Mesenchymal stem cell (in vitro differentiated cells and primary cell): Measurements from ENCODE around the gene NMBR.

Source experiments
- DNase-seq: peaks from one replicate; pipeline ENCODE4 v3.0.0-alpha.2; 2013
- H2AFZ ChIP-seq: one replicate; pipeline ENCODE4 v1.6.1; 2013; ENCODE audit warnings: low read depth, mild to moderate bottlenecking, control low read depth, inconsistent platforms, low read length, moderate library complexity
- H2AK5ac ChIP-seq: 2 replicates; pipeline ENCODE4 v1.6.1; 2013; ENCODE audit warnings: low read length, moderate library complexity, mild to moderate bottlenecking, inconsistent platforms; ENCODE audit not compliant: severe bottlenecking
- H2BK120ac ChIP-seq: one replicate; pipeline ENCODE4 v1.6.1; 2013; ENCODE audit warnings: low read depth, mild to moderate bottlenecking, inconsistent platforms, low read length, moderate library complexity
- H2BK12ac ChIP-seq, 2 experiments: one replicate each; pipeline ENCODE4 v1.6.1; 2013; ENCODE audit warnings: inconsistent platforms in 2 of 2, low read length in 2 of 2, mild to moderate bottlenecking in 2 of 2, moderate library complexity in 2 of 2, control low read depth in 1 of 2
- H2BK15ac ChIP-seq: one replicate; pipeline ENCODE4 v1.6.1; 2013; ENCODE audit warnings: mild to moderate bottlenecking, low read depth, inconsistent platforms; ENCODE audit not compliant: poor library complexity, severe bottlenecking
- H2BK5ac ChIP-seq: 2 replicates; pipeline ENCODE4 v1.6.1; 2013; ENCODE audit warnings: low read depth, mild to moderate bottlenecking, low read length, control low read depth, inconsistent platforms; ENCODE audit not compliant: poor library complexity, severe bottlenecking
- H3K14ac ChIP-seq, 2 experiments: one replicate each; pipeline ENCODE4 v1.6.1; 2013; ENCODE audit warnings: inconsistent platforms in 2 of 2, low read length in 2 of 2, control low read depth in 1 of 2, mild to moderate bottlenecking in 1 of 2, moderate library complexity in 1 of 2
- H3K18ac ChIP-seq, 2 experiments: one replicate each; pipeline ENCODE4 v1.6.1; 2013; ENCODE audit warnings: inconsistent platforms in 2 of 2, low read length in 2 of 2, control low read depth in 1 of 2, low read depth in 1 of 2, mild to moderate bottlenecking in 1 of 2
- H3K23ac ChIP-seq, 2 experiments: one replicate each; pipeline ENCODE4 v1.6.1; 2013; ENCODE audit warnings: inconsistent platforms in 2 of 2, low read length in 2 of 2, mild to moderate bottlenecking in 2 of 2, moderate library complexity in 2 of 2, control low read depth in 1 of 2
- H3K27ac ChIP-seq: 2 replicates; pipeline ENCODE4 v1.5.1; 2013; ENCODE audit warnings: mild to moderate bottlenecking, moderate library complexity, low read length, control low read depth, inconsistent platforms; ENCODE audit not compliant: poor library complexity, severe bottlenecking
- H3K27me3 ChIP-seq, 2 experiments: 2 replicates each; pipeline versions ENCODE4 v1.6.1 to v1.7.0; 2013; ENCODE audit warnings: low read length in 2 of 2, mild to moderate bottlenecking in 2 of 2, moderate library complexity in 2 of 2, control low read depth in 1 of 2, inconsistent platforms in 1 of 2; ENCODE audit not compliant: control insufficient read depth in 1 of 2, insufficient read depth in 1 of 2
- H3K36me3 ChIP-seq, 2 experiments: 2 replicates each; pipeline versions ENCODE4 v1.6.1 to v1.7.0; 2013; ENCODE audit warnings: low read length in 2 of 2, control low read depth in 1 of 2, inconsistent platforms in 1 of 2, low read depth in 1 of 2, mild to moderate bottlenecking in 1 of 2; ENCODE audit not compliant: insufficient read depth in 2 of 2, control insufficient read depth in 1 of 2
- H3K4ac ChIP-seq, 2 experiments: one replicate each; pipeline ENCODE4 v1.6.1; 2013; ENCODE audit warnings: inconsistent platforms in 2 of 2, low read length in 2 of 2, mild to moderate bottlenecking in 2 of 2, moderate library complexity in 2 of 2, control low read depth in 1 of 2, low read depth in 1 of 2
- H3K4me1 ChIP-seq: 2 replicates; pipeline ENCODE4 v1.6.1; 2013; ENCODE audit warnings: low read depth, low read length, control low read depth; ENCODE audit not compliant: control insufficient read depth, insufficient read depth
- H3K4me2 ChIP-seq: 2 replicates; pipeline ENCODE4 v1.6.1; 2013; ENCODE audit warnings: low read length, mild to moderate bottlenecking, inconsistent platforms; ENCODE audit not compliant: poor library complexity, severe bottlenecking
- H3K4me3 ChIP-seq, 2 experiments: 2 replicates each; pipeline versions ENCODE4 v1.5.1 to v1.7.0; 2013; ENCODE audit warnings: low read length in 2 of 2, mild to moderate bottlenecking in 2 of 2, control low read depth in 1 of 2, low read depth in 1 of 2; ENCODE audit not compliant: insufficient read depth in 1 of 2
- H3K79me1 ChIP-seq: replicated peaks from 2 replicates; pipeline ENCODE4 v1.6.1; 2013; ENCODE audit warnings: mild to moderate bottlenecking, control low read depth, low read length, inconsistent platforms; ENCODE audit not compliant: poor library complexity, severe bottlenecking
- H3K9ac ChIP-seq: 2 replicates; pipeline ENCODE4 v1.7.0; 2013; ENCODE audit warnings: mild to moderate bottlenecking, low read length, moderate library complexity
- H3K9me3 ChIP-seq: 2 replicates; pipeline ENCODE4 v1.7.0; 2013; ENCODE audit warnings: mild to moderate bottlenecking, low read length; ENCODE audit not compliant: control insufficient read depth
- H4K8ac ChIP-seq: one replicate; pipeline ENCODE4 v1.6.1; 2013; ENCODE audit warnings: inconsistent platforms, mild to moderate bottlenecking, low read length, moderate library complexity
- H4K91ac ChIP-seq: one replicate; pipeline ENCODE4 v1.6.1; 2013; ENCODE audit warnings: mild to moderate bottlenecking, low read length, inconsistent platforms
- WGBS: methylation state at CpG from one replicate; pipeline ENCODE4 v1.1.7; 2013; ENCODE audit warnings: mixed read lengths; 5-methylcytosine and 5-hydroxymethylcytosine counted together

Gene NMBR

GRCh38 chr6:142027074-142027473 lies 119.8 kb downstream of the NMBR start:
- DNase-seq, result no peak
- H3K27me3 ChIP-seq, result no peaks in the 10 kb centered on the region
- H2BK12ac ChIP-seq, result no peak overlapping the region
- WGBS, result 78% methylated on average over 3 of the region's 3 CpGs
- no peak overlapping the region for H3K18ac ChIP-seq
- no peak overlapping the region for H3K23ac ChIP-seq
- no peak overlapping the region for H3K4me2 ChIP-seq
- H3K9me3 ChIP-seq, result peaks cover 4% of the 10 kb centered on the region
- H2BK120ac ChIP-seq, result no peak overlapping the region
- H2AK5ac ChIP-seq, result no peak overlapping the region
- H3K4me3 ChIP-seq, result no peak overlapping the region
- H2BK15ac ChIP-seq, result no peak overlapping the region
- no peak overlapping the region for H2BK5ac ChIP-seq
- no peak overlapping the region for H3K27ac ChIP-seq
- H3K9ac ChIP-seq, result no peak overlapping the region
- H4K91ac ChIP-seq, result no peak overlapping the region
- H3K4ac ChIP-seq, result no peak overlapping the region
- H3K79me1 ChIP-seq, result no peaks in the 10 kb centered on the region
- no peak overlapping the region for H2AFZ ChIP-seq
- no peak overlapping the region for H3K14ac ChIP-seq
- no peak overlapping the region for H4K8ac ChIP-seq
- no peaks in the 10 kb centered on the region for H3K36me3 ChIP-seq
- H3K4me1 ChIP-seq, result no peaks in the 10 kb centered on the region

GRCh38 chr6:142026471-142026870 lies 120.5 kb downstream of the NMBR start:
- no peak for DNase-seq
- peaks cover 4% of the 10 kb centered on the region for H3K9me3 ChIP-seq
- no peak overlapping the region for H2BK12ac ChIP-seq
- no peaks in the 10 kb centered on the region for H3K36me3 ChIP-seq
- H3K9ac ChIP-seq, result no peak overlapping the region
- H3K4ac ChIP-seq, result no peak overlapping the region
- H2AFZ ChIP-seq, result no peak overlapping the region
- no peak overlapping the region for H2BK120ac ChIP-seq
- H4K91ac ChIP-seq, result no peak overlapping the region
- no peak overlapping the region for H2BK5ac ChIP-seq
- no peak overlapping the region for H3K14ac ChIP-seq
- no peak overlapping the region for H4K8ac ChIP-seq
- no peak overlapping the region for H3K4me2 ChIP-seq
- no peak overlapping the region for H3K27ac ChIP-seq
- H3K27me3 ChIP-seq, result no peaks in the 10 kb centered on the region
- H2AK5ac ChIP-seq, result no peak overlapping the region
- H3K79me1 ChIP-seq, result no peaks in the 10 kb centered on the region
- H3K23ac ChIP-seq, result no peak overlapping the region
- no peak overlapping the region for H2BK15ac ChIP-seq
- H3K4me1 ChIP-seq, result no peaks in the 10 kb centered on the region
- no peak overlapping the region for H3K18ac ChIP-seq
- no peak overlapping the region for H3K4me3 ChIP-seq
